ENCODE data around the gene TLE6. TPM values are rescaled to one million over a fixed set of nuclear protein-coding genes. Genes with fewer than 3 reads are reported as not detected.
A peak's percentile ranks its signal among the peaks of the same experiment; 100 is the strongest.

The TLE6 gene
- total and polyA plus RNA-seq, 2 of the 4 experiments (the other 2 are of a cell fraction) = under 0.01 to 0.17 TPM

- Histone ChIP-seq H3K14ac (replicated peaks; ENCODE audit: low read depth, low read length) (0 out of 2 replicates have a peak overlapping the region, but pooled peaks have one; percentile 14), H3K56ac (ENCODE audit: extremely low read depth, insufficient read depth, low read length) (no peak overlapping the region), H2BK120ac (ENCODE audit: low read depth, low read length) (no peak overlapping the region), H2AFZ (replicated peaks; ENCODE audit: low read length, poor library complexity) (peak overlapping the region; percentile 88), H4K91ac (ENCODE audit: insufficient read depth, low read depth, low read length) (peak overlapping the region; percentile 11; the same call in 1 of the 2 replicates), H3K4me2 (ENCODE audit: low read depth, low read length) (peak overlapping the region; percentile 76), H3K9ac (ENCODE audit: low read depth, low read length) (no peak overlapping the region), H3K27me3 (ENCODE audit: control insufficient read depth, insufficient read depth, low read length) (peaks cover 15% of the 10 kb centered on the region), H2AK5ac (ENCODE audit: low read depth, low read length) (peak overlapping the region; percentile 39; the same call in 1 of the 2 replicates), H4K8ac (ENCODE audit: low read depth in 2 of 2, low read length in 2 of 2) (peak overlapping the region; percentile 45 to 62; a peak in 3 of 4 replicates), H3K18ac (ENCODE audit: low read depth, low read length) (no peak overlapping the region; the same call in 1 of the 2 replicates), H3K79me1 (ENCODE audit: low read depth in 1 of 2, low read length in 2 of 2) (no peaks in the 10 kb centered on the region), H3K4ac (ENCODE audit: low read depth, low read length) (0 out of 2 replicates have a peak overlapping the region, but pooled peaks have one; percentile 16), H2BK15ac (ENCODE audit: low read depth, low read length) (no peak overlapping the region), H3K27ac (ENCODE audit: insufficient read depth, low read length) (peak overlapping the region; percentile 22; the same call in 1 of the 2 replicates), H3K23ac (ENCODE audit: low read depth, low read length) (no peak overlapping the region), H3K36me3 (ENCODE audit: control insufficient read depth, insufficient read depth, low read length) (no peaks in the 10 kb centered on the region), H3K9me3 (ENCODE audit: control insufficient read depth, insufficient read depth, low read length) (no peaks in the 10 kb centered on the region), H2BK20ac (ENCODE audit: low read depth, low read length) (no peak overlapping the region), H2BK5ac (ENCODE audit: low read depth, low read length, poor library complexity, severe bottlenecking) (no peak overlapping the region), H3K9me1 (ENCODE audit: insufficient read depth, low read length) (no peaks in the 10 kb centered on the region), H4K5ac (ENCODE audit: low read depth, low read length) (no peak overlapping the region; the same call in 1 of the 2 replicates), H4K20me1 (ENCODE audit: insufficient read depth, low read length) (no peaks in the 10 kb centered on the region), H3K4me1 (ENCODE audit: control insufficient read depth, insufficient read depth, low read length) (peaks cover 8% of the 10 kb centered on the region; the same call in 1 of the 2 replicates), H3K4me3 (ENCODE audit: insufficient read depth, low read depth, low read length) (peak overlapping the region; percentile 43), H2AK9ac (replicated peaks; ENCODE audit: low read depth, low read length, poor library complexity) (no peak overlapping the region)
- CTCF ChIA-PET = no interaction called here
- in situ Hi-C loops (cut with MboI; ENCODE audit: low sequenced_read_pairs) = no loop called here
- BruUV-seq (replicated peaks) = no TSS peak
- peak; percentile 60 for ATAC-seq (ENCODE audit: low read depth)
- intact Hi-C loops (cut with micrococcal nuclease) = no loop called here
- 13% methylated on average over 15 of the region's 24 CpGs; no CpG with 5 or more reads in 1 of the 2 experiments for WGBS, 2 experiments (ENCODE audit: extremely low coverage in 2 of 2, insufficient read length in 1 of 2)
- TF ChIP-seq MAZ (IDR thresholded peaks at IDR 0.05; ENCODE audit: borderline replicate concordance, low read depth, low read length) (peak; percentile 61; the same call in 1 of the 2 replicates), ELK1 (IDR thresholded peaks at IDR 0.05; ENCODE audit: borderline replicate concordance, low read depth, low read length) (no peak)
- dilution Hi-C loops (cut with HindIII; ENCODE audit: low sequenced_read_pairs, unreplicated experiment) = no loop called here
- POLR2A ChIA-PET (ENCODE audit: unreplicated experiment) = no interaction called here
- DNase-seq = peak; percentile 7
These were observed 6.2 kb downstream of the TLE6 start for GRCh38 chr19:2983351-2984214.
